Activated CD4-positive, alpha-beta T cell treated with anti-CD3 and anti-CD28 coated beads for 36 hours (primary cell): ENCODE results near the gene MAGEA9B. TPM values are rescaled to one million over a fixed set of nuclear protein-coding genes. Genes with fewer than 3 reads are reported as not detected.
"Not testable (repeated sequence)": the region's sequence is repeated elsewhere in the genome, so short reads cannot be mapped to it uniquely, and the experiment has no call there.

Source experiments
- ATAC-seq: fragments of 200-7000 bp; cut with Tn5 transposase; one replicate; pipeline ENCODE4 v1.10.0; 2021; ENCODE audit warnings: mild to moderate bottlenecking, moderate library complexity
- CTCF ChIA-PET: fragments of 350-600 bp; sonication (Branson Sonifier 250); formaldehyde crosslinking; loops from one replicate; lab custom pipeline; 2021; ENCODE audit warnings: antibody characterized with exemption; lab: Charles Lee
- POLR2A ChIA-PET: fragments of 350-600 bp; sonication (Branson Sonifier 250); formaldehyde crosslinking; loops from one replicate; lab custom pipeline; 2021; ENCODE audit warnings: antibody characterized with exemption, inconsistent platforms; lab: Charles Lee
- DNase-seq: peaks from one replicate; pipeline ENCODE4 v3.0.0-alpha.2; 2020
- H3K27ac Mint-ChIP-seq: one replicate; pipeline ENCODE4 v1.8.0; 2021; ENCODE audit warnings: mixed read lengths
- H3K27me3 Mint-ChIP-seq: one replicate; pipeline ENCODE4 v1.8.0; 2021; ENCODE audit warnings: mixed read lengths
- H3K36me3 Mint-ChIP-seq: one replicate; pipeline ENCODE4 v1.8.0; 2021; ENCODE audit warnings: low read depth, mixed read lengths
- H3K4me1 Mint-ChIP-seq: one replicate; pipeline ENCODE4 v1.8.0; 2021; ENCODE audit warnings: mixed read lengths
- H3K4me3 Mint-ChIP-seq: one replicate; pipeline ENCODE4 v1.8.0; 2021; ENCODE audit warnings: mild to moderate bottlenecking, moderate library complexity, mixed read lengths
- H3K9me3 Mint-ChIP-seq: one replicate; pipeline ENCODE4 v1.8.0; 2021; ENCODE audit warnings: low read depth, mixed read lengths
- intact Hi-C, 2 experiments: fragments of 100-400 bp; cut with DNase I in 1 of 2; cut with micrococcal nuclease in 1 of 2; formaldehyde crosslinking; loops; one replicate each; pipeline versions ENCODE4 v1.14.2 to v1.15.1; 2022 to 2024; cut with DNase I, micrococcal nuclease
- total RNA-seq, 2 experiments: library from RNA; stranded (reverse); gene quantifications; one replicate each; pipeline ENCODE4 v1.2.3, GENCODE V29; 2021

The MAGEA9B gene
- total RNA-seq, 2 experiments from 2014 or later, result not detected

DNA sequence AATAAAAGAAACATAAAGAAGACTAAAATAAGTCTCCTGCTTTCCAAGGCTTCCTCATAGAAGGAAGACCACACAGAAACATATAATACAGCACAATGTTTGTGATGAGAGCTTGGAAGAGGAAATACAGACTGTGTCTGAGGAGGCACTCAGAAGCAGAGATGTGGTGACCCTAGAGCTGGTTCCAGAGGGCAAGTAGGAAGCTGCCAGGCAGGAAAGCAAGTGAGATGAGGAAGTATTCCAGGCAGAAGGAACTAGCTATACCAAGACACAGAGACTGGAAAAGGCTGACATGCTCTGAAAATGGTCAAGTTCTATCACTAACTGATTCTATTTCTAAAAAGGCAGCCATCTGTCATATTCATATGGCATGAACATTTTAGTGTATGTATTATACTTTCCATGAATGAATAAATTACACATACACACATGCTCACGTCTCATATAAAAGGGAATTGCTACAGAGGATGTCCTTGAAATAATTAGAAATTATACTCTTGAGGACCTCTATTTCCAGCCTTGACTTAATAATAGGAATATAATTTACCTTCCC lies 24.4 kb upstream of the MAGEA9B start:
- POLR2A ChIA-PET, result no interaction called here
- Mint-ChIP-seq H3K27ac (no peak overlapping the region), H3K4me3 (no peak overlapping the region), H3K9me3 (no peaks in the 10 kb centered on the region), H3K4me1 (no peaks in the 10 kb centered on the region), H3K36me3 (peaks cover 3% of the 10 kb centered on the region), H3K27me3 (no peaks in the 10 kb centered on the region)
- ATAC-seq, result no peak
- CTCF ChIA-PET, result no interaction called here
- intact Hi-C loops, result no loop called here
- DNase-seq, result no peak

DNA sequence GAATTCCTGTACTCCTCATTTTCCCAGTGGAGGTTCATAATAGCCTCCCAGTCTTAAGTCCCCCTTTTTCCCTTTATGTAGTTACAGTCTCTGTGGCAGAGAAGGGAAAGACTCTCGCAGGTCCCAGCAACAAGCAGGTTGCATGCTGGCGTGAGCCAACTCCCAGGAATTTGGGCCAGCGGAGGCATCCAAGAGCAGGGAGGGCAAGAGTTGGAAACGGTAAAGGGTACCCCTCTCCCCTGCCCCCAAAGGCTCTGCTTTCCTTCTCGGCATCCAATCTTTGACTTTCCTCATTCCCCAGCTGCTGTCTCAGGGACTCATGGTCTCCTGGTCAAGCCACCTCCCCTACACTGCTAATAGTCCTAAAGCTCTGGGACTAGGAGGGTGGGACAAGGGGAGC lies 23.3 kb upstream of the MAGEA9B start:
- ChIA-PET CTCF (interaction anchor here (0.6 to 0.7 kb wide), 2 partner anchors 89 to 222 kb away, joined by 3 to 4 read pairs; no protein-coding TSS in a partner anchor), POLR2A (no interaction called here)
- intact Hi-C loops, result no loop called here
- DNase-seq (no peak), ATAC-seq (no peak)
- Mint-ChIP-seq H3K4me3 (no peak overlapping the region), H3K36me3 (peaks cover 7% of the 10 kb centered on the region), H3K27me3 (no peaks in the 10 kb centered on the region), H3K9me3 (no peaks in the 10 kb centered on the region), H3K4me1 (no peaks in the 10 kb centered on the region), H3K27ac (no peak overlapping the region)

DNA sequence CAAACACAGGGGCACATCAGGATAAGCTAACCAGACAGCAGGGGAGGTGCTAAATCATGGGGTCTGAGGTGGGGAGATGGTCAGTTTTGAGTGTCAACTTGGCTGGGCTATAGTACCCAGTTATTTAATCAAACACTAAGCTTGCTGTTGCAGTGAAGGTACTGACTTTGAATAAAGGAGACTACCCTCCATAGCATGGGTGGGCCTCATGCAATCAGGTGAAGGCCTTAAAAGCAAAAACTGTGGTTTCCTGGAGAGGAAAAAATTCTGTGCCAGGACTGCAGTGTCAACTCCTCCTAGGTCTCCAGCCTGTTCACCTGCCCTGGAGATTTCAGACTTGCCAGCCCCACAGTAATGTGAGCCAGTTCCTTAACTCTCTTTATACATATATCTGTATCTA lies 20.4 kb upstream of the MAGEA9B start:
- no peaks in the 10 kb centered on the region for H3K27me3 Mint-ChIP-seq
- ATAC-seq, result no peak
- ChIA-PET CTCF (interaction anchor here (0.7 kb wide), 1 partner anchor 871 kb away, joined by 3 read pairs; no protein-coding TSS in a partner anchor), POLR2A (no interaction called here)
- no peak overlapping the region for H3K4me3 Mint-ChIP-seq
- no peak for DNase-seq
- H3K9me3 Mint-ChIP-seq, result no peaks in the 10 kb centered on the region
- no peak overlapping the region for H3K27ac Mint-ChIP-seq
- no peaks in the 10 kb centered on the region for H3K4me1 Mint-ChIP-seq
- H3K36me3 Mint-ChIP-seq, result peaks cover 9% of the 10 kb centered on the region
- intact Hi-C loops, result no loop called here

DNA sequence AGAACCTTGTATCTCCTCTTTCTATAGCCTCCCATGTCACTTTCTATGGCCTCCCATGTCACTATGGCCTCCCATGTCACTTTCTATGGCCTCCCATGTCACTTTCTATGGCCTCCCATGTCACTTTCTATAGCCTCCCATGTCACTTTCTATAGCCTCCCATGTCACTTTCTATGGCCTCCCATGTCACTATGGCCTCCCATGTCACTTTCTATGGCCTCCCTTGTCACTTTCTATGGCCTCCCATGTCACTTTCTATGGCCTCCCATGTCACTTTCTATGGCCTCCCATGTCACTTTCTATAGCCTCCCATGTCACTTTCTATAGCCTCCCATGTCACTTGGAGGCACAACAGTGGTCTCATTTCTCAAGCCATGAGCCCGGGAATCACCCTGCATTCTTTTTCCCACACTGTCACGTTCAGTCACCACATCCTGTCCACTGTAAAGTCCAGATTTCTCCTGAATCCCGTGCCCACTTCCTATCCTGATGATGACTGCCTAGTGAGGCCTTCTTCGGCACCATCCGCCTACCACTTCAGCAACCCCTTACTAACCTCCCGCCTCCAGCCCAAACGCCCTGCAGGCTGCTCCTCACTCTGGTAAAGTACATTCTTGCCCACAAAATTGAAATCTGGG lies 18.1 kb upstream of the MAGEA9B start:
- H3K27ac Mint-ChIP-seq, H3K27me3 Mint-ChIP-seq, CTCF ChIA-PET, POLR2A ChIA-PET, ATAC-seq, intact Hi-C loops, H3K4me3 Mint-ChIP-seq, H3K4me1 Mint-ChIP-seq, H3K9me3 Mint-ChIP-seq, DNase-seq: not testable (repeated sequence)
- H3K36me3 Mint-ChIP-seq, result peaks cover 11% of the 10 kb centered on the region

DNA sequence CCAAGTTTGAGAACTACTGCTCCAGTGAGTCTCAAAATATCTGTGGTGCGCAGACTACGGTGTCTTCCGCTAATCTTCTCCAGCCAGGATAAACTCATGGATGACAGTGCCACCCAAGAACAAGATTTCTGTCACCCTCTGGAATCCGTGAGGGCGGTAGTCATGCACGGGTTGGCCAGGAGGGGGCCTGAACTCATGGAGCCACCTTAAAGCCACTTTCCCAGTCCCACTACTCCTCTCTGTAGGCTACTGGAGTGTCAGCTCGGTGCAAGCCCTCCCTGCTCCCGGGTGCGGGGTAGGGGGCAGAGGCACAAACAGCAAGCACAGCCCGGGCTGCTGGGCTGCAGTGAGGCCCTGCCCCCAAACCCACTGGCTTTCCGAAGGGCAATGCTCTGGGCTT lies 11.3 kb upstream of the MAGEA9B start:
- H3K36me3 Mint-ChIP-seq, intact Hi-C loops, CTCF ChIA-PET, POLR2A ChIA-PET, H3K4me1 Mint-ChIP-seq, ATAC-seq, DNase-seq, H3K9me3 Mint-ChIP-seq, H3K4me3 Mint-ChIP-seq, H3K27me3 Mint-ChIP-seq, H3K27ac Mint-ChIP-seq: not testable (repeated sequence)

DNA sequence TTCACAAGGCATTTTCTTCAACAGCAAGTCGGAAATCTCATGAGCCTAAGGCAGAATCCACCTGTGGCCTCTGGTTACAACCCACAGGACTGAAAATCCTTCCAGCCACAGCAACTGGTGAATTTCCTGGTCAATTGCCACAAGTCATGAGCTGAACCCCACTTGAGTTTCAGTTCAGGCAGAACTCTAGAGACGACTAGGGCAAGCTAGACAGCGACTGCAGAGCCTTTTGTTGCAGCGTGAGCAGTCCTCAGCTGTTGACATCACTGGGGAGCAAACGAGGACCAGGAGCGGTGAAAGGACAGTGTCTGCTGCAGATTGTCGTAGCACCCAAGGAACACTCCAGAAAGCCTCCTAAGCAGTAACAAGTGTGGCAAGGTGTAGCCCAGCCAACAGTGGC lies 8.7 kb upstream of the MAGEA9B start:
- ATAC-seq, H3K4me1 Mint-ChIP-seq, H3K9me3 Mint-ChIP-seq, intact Hi-C loops, DNase-seq, H3K36me3 Mint-ChIP-seq, POLR2A ChIA-PET, H3K27me3 Mint-ChIP-seq, H3K27ac Mint-ChIP-seq, H3K4me3 Mint-ChIP-seq, CTCF ChIA-PET: not testable (repeated sequence)

DNA sequence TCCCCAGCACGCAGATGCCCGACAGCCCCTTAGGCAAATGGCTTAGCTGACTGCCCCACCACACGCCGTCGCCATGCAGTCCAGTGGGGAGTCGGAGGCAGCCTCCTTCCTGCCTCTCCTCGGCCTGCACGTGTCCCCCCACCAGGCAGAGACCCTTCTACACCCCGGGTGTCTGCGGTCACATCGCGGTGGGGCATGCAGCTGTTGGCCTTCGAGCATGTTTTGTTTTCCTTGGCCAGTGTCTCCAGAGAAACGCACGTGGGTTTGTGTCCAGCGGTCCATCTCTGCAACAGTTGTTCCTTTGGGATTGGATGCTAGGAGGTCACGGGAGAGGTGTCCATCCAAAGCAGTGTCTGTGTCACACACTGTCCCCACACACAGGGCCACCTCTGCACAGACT lies 8.0 kb upstream of the MAGEA9B start, which contains the start of gene HSFX2:
Gene HSFX2 (minus strand): TSS at position 101 of the 400 bp plus-strand sequence. CDS start 614 bp downstream, outside the sequence.
- H3K4me3 Mint-ChIP-seq, H3K4me1 Mint-ChIP-seq, intact Hi-C loops, ATAC-seq, H3K9me3 Mint-ChIP-seq, POLR2A ChIA-PET, H3K27me3 Mint-ChIP-seq, H3K27ac Mint-ChIP-seq, DNase-seq, CTCF ChIA-PET, H3K36me3 Mint-ChIP-seq: not testable (repeated sequence)

DNA sequence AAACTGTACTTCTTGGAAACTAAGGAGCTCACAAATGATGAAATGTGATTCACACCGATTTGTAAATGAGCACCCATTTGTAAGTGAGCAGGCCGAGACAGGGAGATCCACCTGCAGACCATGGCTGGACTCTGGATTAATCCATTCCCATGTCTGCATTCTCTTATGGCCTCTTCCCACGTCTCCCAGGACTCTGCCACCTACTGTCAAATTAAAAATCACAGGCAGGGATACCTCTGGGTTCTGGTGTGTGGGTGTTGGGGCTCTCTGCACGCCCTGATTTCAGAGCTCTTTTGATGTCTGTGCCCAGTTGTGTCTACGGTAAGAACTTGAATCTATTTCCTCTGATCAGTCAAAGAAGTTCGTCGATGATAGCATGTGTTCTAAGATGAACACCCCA lies 3.7 kb upstream of the MAGEA9B start:
- H3K27ac Mint-ChIP-seq, CTCF ChIA-PET, H3K27me3 Mint-ChIP-seq, POLR2A ChIA-PET, H3K4me1 Mint-ChIP-seq, H3K4me3 Mint-ChIP-seq, H3K36me3 Mint-ChIP-seq, ATAC-seq, H3K9me3 Mint-ChIP-seq, DNase-seq, intact Hi-C loops: not testable (repeated sequence)

DNA sequence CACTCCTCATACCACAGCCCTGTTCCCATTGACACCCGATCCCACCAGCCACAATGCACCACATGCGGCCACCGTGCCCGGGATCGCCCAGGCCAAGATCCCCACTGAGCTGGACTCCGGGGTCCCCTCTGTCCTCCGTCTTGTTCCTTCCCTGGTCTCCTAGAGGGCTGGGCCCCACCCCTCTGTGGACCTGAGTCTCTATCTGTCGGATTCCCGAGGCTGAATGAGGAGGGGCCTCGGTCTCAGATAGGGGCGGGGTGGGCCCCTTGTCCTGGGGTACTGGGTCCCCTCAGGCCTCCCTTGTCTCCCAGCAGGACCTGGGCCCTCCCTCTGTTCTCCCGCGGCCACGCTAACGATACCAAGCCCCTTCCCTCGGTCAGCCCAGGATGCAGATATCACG lies 1.6 kb downstream of the MAGEA9B start:
- POLR2A ChIA-PET, DNase-seq, H3K4me3 Mint-ChIP-seq, ATAC-seq, CTCF ChIA-PET, intact Hi-C loops, H3K9me3 Mint-ChIP-seq, H3K27me3 Mint-ChIP-seq, H3K4me1 Mint-ChIP-seq, H3K27ac Mint-ChIP-seq, H3K36me3 Mint-ChIP-seq: not testable (repeated sequence)

DNA sequence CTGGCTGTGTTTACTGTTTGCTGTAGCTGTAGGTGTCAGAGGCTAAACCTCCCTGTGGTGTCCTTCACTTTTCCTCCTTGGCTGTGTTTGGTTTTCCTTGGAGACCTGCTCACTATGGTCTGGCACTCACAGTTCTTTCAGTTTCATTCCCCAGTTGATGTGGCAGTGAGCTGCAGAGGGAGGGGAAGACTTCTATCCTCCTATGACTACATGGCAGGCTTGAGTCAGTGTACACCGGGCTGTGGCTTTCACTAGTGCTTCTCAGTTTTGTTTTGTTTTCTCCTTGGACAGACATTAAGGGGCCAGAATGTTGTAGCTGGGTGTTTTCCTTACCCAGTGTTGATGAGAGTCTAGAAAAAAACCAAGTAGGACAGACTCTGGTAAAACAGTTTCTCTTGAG lies 13.8 kb downstream of the MAGEA9B start:
- ATAC-seq, result peak; percentile 98
- H3K27me3 Mint-ChIP-seq, POLR2A ChIA-PET, intact Hi-C loops, H3K9me3 Mint-ChIP-seq, DNase-seq, H3K27ac Mint-ChIP-seq, H3K36me3 Mint-ChIP-seq, H3K4me3 Mint-ChIP-seq, CTCF ChIA-PET: not testable (repeated sequence)
- peaks cover 18% of the 10 kb centered on the region for H3K4me1 Mint-ChIP-seq

DNA sequence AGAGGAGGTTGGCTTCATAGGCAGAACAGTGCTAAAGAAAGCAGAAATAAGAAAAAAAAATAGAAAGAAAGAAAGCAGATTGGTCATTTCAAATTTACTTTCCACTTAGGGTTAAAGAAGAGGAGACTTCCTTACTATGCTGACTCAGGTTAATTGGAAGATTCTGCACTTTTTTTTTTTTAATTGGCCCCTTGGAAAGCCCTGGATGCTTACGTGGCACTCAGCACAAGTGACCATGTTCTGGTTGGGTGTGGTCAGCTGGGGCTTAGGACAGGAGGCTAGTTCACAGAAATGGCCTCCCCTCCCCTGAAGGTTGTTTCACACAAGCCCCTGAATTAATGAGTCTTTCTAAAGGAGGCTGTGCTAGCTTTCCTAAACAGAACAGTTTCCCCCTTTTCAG lies 14.5 kb downstream of the MAGEA9B start:
- H3K9me3 Mint-ChIP-seq, result no peaks in the 10 kb centered on the region
- peak overlapping the region; percentile 55 for H3K27ac Mint-ChIP-seq
- DNase-seq, result no peak
- no peak for ATAC-seq
- H3K27me3 Mint-ChIP-seq, result peaks cover 4% of the 10 kb centered on the region
- peaks cover 18% of the 10 kb centered on the region for H3K4me1 Mint-ChIP-seq
- POLR2A ChIA-PET, result no interaction called here
- intact Hi-C loops, result no loop called here
- no peaks in the 10 kb centered on the region for H3K36me3 Mint-ChIP-seq
- no peak overlapping the region for H3K4me3 Mint-ChIP-seq
- CTCF ChIA-PET, result no interaction called here

DNA sequence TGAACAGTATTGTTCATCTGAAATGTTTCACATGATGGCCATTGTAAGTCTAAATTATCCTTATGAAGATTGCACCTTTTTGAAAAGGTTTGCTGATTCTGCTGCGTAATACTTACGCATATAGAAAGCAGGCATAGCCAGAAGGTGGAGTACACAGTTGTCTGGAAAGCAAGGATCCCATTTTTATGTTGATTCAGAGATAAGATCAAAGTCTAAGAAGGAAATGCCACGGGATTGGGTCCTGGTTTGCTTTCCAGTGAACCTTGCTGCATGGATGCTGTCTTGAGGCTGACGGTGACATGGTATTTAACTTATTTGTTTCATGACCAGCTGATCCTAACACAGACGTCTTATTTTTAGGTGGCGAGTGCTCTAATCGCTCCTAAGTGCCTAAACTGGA lies 15.5 kb downstream of the MAGEA9B start:
- POLR2A ChIA-PET, result no interaction called here
- no peak for ATAC-seq
- Mint-ChIP-seq H3K4me1 (peaks cover 18% of the 10 kb centered on the region), H3K36me3 (no peaks in the 10 kb centered on the region), H3K4me3 (no peak overlapping the region), H3K9me3 (no peaks in the 10 kb centered on the region), H3K27me3 (peaks cover 4% of the 10 kb centered on the region), H3K27ac (no peak overlapping the region)
- DNase-seq, result no peak
- CTCF ChIA-PET, result no interaction called here
- intact Hi-C loops, result no loop called here
